NCI-H748 treated with DMSO at 0.1 percent for 48 hours (cell line): ENCODE measurements around the gene TEX22.

Experiments used
- DNase-seq: peaks from one replicate; lab custom pipeline; 2025; lab: John Stamatoyannopoulos, UW

The TEX22 gene

GRCh38 chr14:105456736-105457617, 58.6 kb downstream of the TEX22 start:
- DNase-seq = no peak

- DNase-seq = no peak
Measured at GRCh38 chr14:105458010-105458409, 59.7 kb downstream of the TEX22 start.

- no peak for DNase-seq
Measured at GRCh38 chr14:105458571-105458970, 60.2 kb downstream of the TEX22 start.

DNA sequence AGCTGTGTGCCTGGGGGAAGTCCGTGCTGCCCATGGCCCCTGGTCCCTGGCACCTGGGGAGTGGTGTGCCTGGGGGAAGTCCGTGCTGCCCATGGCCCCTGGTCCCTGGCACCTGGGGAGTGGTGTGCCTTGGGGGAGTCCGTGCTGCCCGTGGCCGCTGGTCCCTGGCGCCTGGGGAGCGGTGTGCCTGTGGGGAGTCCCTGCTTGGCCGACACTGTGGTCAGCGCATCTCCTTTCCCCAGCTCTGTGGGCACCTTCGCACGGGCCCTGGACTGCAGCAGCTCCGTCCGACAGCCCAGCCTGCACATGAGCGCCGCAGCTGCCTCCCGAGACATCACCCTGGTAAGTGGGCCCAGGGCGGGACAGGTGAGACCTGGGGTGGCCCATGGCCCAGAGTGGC, 61.8 kb downstream of the TEX22 start:
- DNase-seq = no peak

- no peak for DNase-seq
Measured at GRCh38 chr14:105460616-105461015, 62.3 kb downstream of the TEX22 start.

- no peak for DNase-seq
Measured at GRCh38 chr14:105461903-105462302, 63.6 kb downstream of the TEX22 start.
